AG04450 (cell line): ENCODE results near the gene C14orf132. TPM values are rescaled to one million over a fixed set of nuclear protein-coding genes. Genes with fewer than 3 reads are reported as not detected.
"Not testable (repeated sequence)": the region's sequence is repeated elsewhere in the genome, so short reads cannot be mapped to it uniquely, and the experiment has no call there.

Experiments
- CTCF ChIA-PET: fragments of 300-600, 350-600 bp; formaldehyde crosslinking; extraction: SDS; loops from one replicate; lab custom pipeline; 2022; ENCODE audit warnings: antibody characterized with exemption, inconsistent platforms; lab: Charles Lee
- POLR2A ChIA-PET: fragments of 350-600 bp; formaldehyde crosslinking; extraction: SDS; loops from one replicate; lab custom pipeline; 2021; ENCODE audit warnings: antibody characterized with exemption, inconsistent platforms; lab: Yijun Ruan, JAX
- DNase-seq: peaks from one replicate; pipeline ENCODE4 v3.0.0-alpha.2; 2011; ENCODE audit warnings: low read depth, low spot score
- H3K27ac ChIP-seq: one replicate; pipeline ENCODE4 v1.5.1; 2012; ENCODE audit warnings: low read depth, low read length, control low read depth
- H3K27me3 ChIP-seq: one replicate; pipeline ENCODE4 v1.6.0; 2012; ENCODE audit warnings: low read length; ENCODE audit not compliant: control insufficient read depth, insufficient read depth
- H3K4me3 ChIP-seq: 2 replicates; pipeline ENCODE4 v1.5.1; 2011; ENCODE audit warnings: mild to moderate bottlenecking, low read depth, low read length, control low read depth
- H3K9me3 ChIP-seq: 2 replicates; pipeline ENCODE4 v1.5.1; 2012; ENCODE audit warnings: low read length; ENCODE audit not compliant: control insufficient read depth, insufficient read depth
- CTCF ChIP-seq: IDR thresholded peaks from 2 replicates; pipeline ENCODE4 v1.5.1; 2011; ENCODE audit warnings: low read depth, low read length, control low read depth, inconsistent platforms
- polyA plus RNA-seq: library from polyadenylated mRNA; depleted of rRNA; stranded (reverse); fragments of >200 nt; gene quantifications from 2 replicates; pipeline ENCODE4 v1.2.3, GENCODE V29; 2011

The C14orf132 gene
- polyA plus RNA-seq, 1 experiment = 42.0 TPM

DNA sequence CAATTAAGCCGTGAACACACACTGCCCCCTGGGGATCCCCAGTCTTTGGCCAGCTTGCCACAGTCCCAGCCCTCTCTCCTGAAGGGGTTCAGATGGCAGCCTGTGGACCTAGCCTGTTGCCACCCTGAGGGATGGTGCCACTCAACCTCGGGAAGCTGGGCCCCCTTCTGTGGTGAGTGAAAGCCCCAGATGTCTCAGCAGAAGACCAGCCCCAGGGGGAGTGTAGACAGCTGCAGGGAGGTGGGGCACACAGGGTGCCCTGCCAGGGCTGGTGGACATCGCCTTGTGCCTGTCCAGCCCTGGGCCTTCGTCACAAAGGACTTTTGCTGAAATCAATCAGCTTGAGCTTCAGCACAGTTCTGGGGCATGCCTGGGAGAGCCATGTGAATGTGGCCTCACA is 32.4 kb downstream of the C14orf132 start:
- Histone ChIP-seq H3K4me3 (no peak overlapping the region), H3K9me3 (no peaks in the 10 kb centered on the region), H3K27ac (no peak overlapping the region), H3K27me3 (no peaks in the 10 kb centered on the region)
- no peak for DNase-seq
- ChIA-PET POLR2A (no interaction called here), CTCF (no interaction called here)
- TF ChIP-seq CTCF = no peak

GRCh38 chr14:96072076-96072475 is 32.9 kb downstream of the C14orf132 start:
- Histone ChIP-seq H3K9me3 (no peaks in the 10 kb centered on the region), H3K27ac (no peak overlapping the region), H3K27me3 (no peaks in the 10 kb centered on the region), H3K4me3 (no peak overlapping the region)
- ChIA-PET POLR2A (no interaction called here), CTCF (no interaction called here)
- TF ChIP-seq CTCF = no peak
- no peak for DNase-seq

GRCh38 chr14:96072746-96073145 is 33.6 kb downstream of the C14orf132 start:
- Histone ChIP-seq H3K27me3 (no peaks in the 10 kb centered on the region), H3K9me3 (no peaks in the 10 kb centered on the region), H3K4me3 (no peak overlapping the region), H3K27ac (no peak overlapping the region)
- no peak for TF ChIP-seq CTCF
- POLR2A ChIA-PET = no interaction called here
- no peak for DNase-seq
- CTCF ChIA-PET = interaction anchor here (1.2 kb wide), 1 partner anchor 28 kb away, joined by 3 read pairs; no protein-coding TSS in a partner anchor

GRCh38 chr14:96073260-96074039 is 34.3 kb downstream of the C14orf132 start:
- H3K4me3 ChIP-seq, DNase-seq, H3K27me3 ChIP-seq, H3K27ac ChIP-seq, H3K9me3 ChIP-seq, POLR2A ChIA-PET: not testable (repeated sequence)
- CTCF ChIA-PET = interaction anchor here (1.2 kb wide), 1 partner anchor 27 kb away, joined by 3 read pairs; no protein-coding TSS in a partner anchor

- CTCF ChIA-PET = no interaction called here
- no peak for TF ChIP-seq CTCF
- H3K27me3 ChIP-seq = no peaks in the 10 kb centered on the region
These were observed 38.9 kb downstream of the C14orf132 start for GRCh38 chr14:96077983-96078624.

More at GRCh38 chr14:96077983-96078624, 38.9 kb downstream of the C14orf132 start:
- Histone ChIP-seq H3K9me3 (no peaks in the 10 kb centered on the region; the same call in 1 of the 2 replicates), H3K27ac (no peak overlapping the region), H3K4me3 (no peak overlapping the region)
- POLR2A ChIA-PET = no interaction called here
- DNase-seq = no peak
